SK-N-SH (cell line): Measurements from ENCODE around the gene DOC2A. TPM values are rescaled to one million over a fixed set of nuclear protein-coding genes. Genes with fewer than 3 reads are reported as not detected.

Experiments used
- CTCF ChIA-PET: fragments of 300-600, 350-600 bp; formaldehyde crosslinking; extraction: SDS; loops from one replicate; lab custom pipeline; 2021; lab: Yijun Ruan, JAX
- POLR2A ChIA-PET: fragments of 350-600 bp; sonication (Branson Sonifier 250); formaldehyde crosslinking; extraction: SDS; loops from one replicate; lab custom pipeline; 2020; ENCODE audit warnings: antibody characterized with exemption, inconsistent platforms; lab: Yijun Ruan, JAX
- DNase-seq: peaks from one replicate; pipeline ENCODE4 v3.0.0; 2012
- H2AFZ ChIP-seq: fragments of 200-600 bp; sonication (generic); 2 replicates; pipeline ENCODE4 v1.8.1; 2016; ENCODE audit warnings: antibody characterized with exemption, mild to moderate bottlenecking, low read depth
- H3F3A ChIP-seq: fragments of 200-600 bp; sonication (generic); replicated peaks from 2 replicates; pipeline ENCODE3; 2016; ENCODE audit warnings: antibody characterized with exemption, mild to moderate bottlenecking; ENCODE audit not compliant: insufficient read depth
- H3K27ac ChIP-seq, 2 experiments: fragments of 200-500 bp in 1 of 2; fragments of 200-600 bp in 1 of 2; sonication (Bioruptor generic) in 1 of 2; sonication (generic), shearing (Covaris generic) in 1 of 2; 2 replicates each; pipeline versions ENCODE4 v1.5.1 to v1.6.1; 2014 to 2016; ENCODE audit warnings: low read depth in 2 of 2, inconsistent platforms in 1 of 2, low read length in 1 of 2, mild to moderate bottlenecking in 1 of 2, mixed read lengths in 1 of 2
- H3K27me3 ChIP-seq: fragments of 200-600 bp; sonication (generic), shearing (Covaris generic); 2 replicates; pipeline ENCODE4 v1.6.1; 2016; ENCODE audit warnings: mixed run types; ENCODE audit not compliant: insufficient read depth
- H3K36me3 ChIP-seq, 2 experiments: fragments of 200-500 bp in 1 of 2; fragments of 200-600 bp in 1 of 2; sonication (Bioruptor generic) in 1 of 2; sonication (generic) in 1 of 2; replicated peaks in 1 of 2; 2 replicates each; pipeline versions ENCODE3 to v1.5.1; 2014 to 2016; ENCODE audit warnings: low read length in 1 of 2, mild to moderate bottlenecking in 1 of 2; ENCODE audit not compliant: insufficient read depth in 2 of 2, control insufficient read depth in 1 of 2
- H3K4me1 ChIP-seq, 2 experiments: fragments of 200-500 bp in 1 of 2; fragments of 200-600 bp in 1 of 2; sonication (Bioruptor generic) in 1 of 2; sonication (generic), shearing (Covaris generic) in 1 of 2; 2 replicates each; pipeline versions ENCODE4 v1.5.1 to v1.6.1; 2014 to 2016; ENCODE audit warnings: low read depth in 1 of 2, low read length in 1 of 2, mixed run types in 1 of 2; ENCODE audit not compliant: insufficient read depth in 2 of 2, control insufficient read depth in 1 of 2
- H3K4me2 ChIP-seq: fragments of 200-600 bp; sonication (generic), shearing (Covaris generic); 2 replicates; pipeline ENCODE4 v1.6.1; 2017; ENCODE audit warnings: mixed run types
- H3K4me3 ChIP-seq, 2 experiments: fragments of 200-500 bp in 1 of 2; fragments of 200-600 bp in 1 of 2; sonication (Bioruptor generic) in 1 of 2; sonication (generic), shearing (Covaris generic) in 1 of 2; 2 replicates each; pipeline versions ENCODE4 v1.5.1 to v1.8.1; 2014 to 2016; ENCODE audit warnings: low read depth in 2 of 2, inconsistent platforms in 1 of 2, low read length in 1 of 2, mild to moderate bottlenecking in 1 of 2, mixed read lengths in 1 of 2, moderate library complexity in 1 of 2
- H3K79me2 ChIP-seq: fragments of 200-600 bp; sonication (generic); 2 replicates; pipeline ENCODE4 v1.8.1; 2017; ENCODE audit warnings: mild to moderate bottlenecking; ENCODE audit not compliant: insufficient read depth
- H3K9ac ChIP-seq: fragments of 200-600 bp; sonication (generic); 2 replicates; pipeline ENCODE4 v1.6.1; 2017; ENCODE audit warnings: mixed run types
- H3K9me2 ChIP-seq: fragments of 200-600 bp; sonication (generic); 2 replicates; pipeline ENCODE4 v1.6.1; 2017; ENCODE audit warnings: mixed run types
- H3K9me3 ChIP-seq: fragments of 200-600 bp; sonication (generic); 2 replicates; pipeline ENCODE4 v1.6.1; 2017; ENCODE audit warnings: mixed run types, mild to moderate bottlenecking, moderate library complexity
- H4K20me1 ChIP-seq: fragments of 200-600 bp; sonication (generic); 2 replicates; pipeline ENCODE4 v1.6.1; 2017; ENCODE audit warnings: mild to moderate bottlenecking, mixed run types; ENCODE audit not compliant: insufficient read depth
- CHD2 ChIP-seq: fragments of 150-350 bp; IDR thresholded peaks from 2 replicates; pipeline ENCODE4 v1.6.1; 2018; ENCODE audit warnings: low read length; ENCODE audit not compliant: partially characterized antibody
- ELF1 ChIP-seq: IDR thresholded peaks from 2 replicates; pipeline ENCODE4 v1.4.0; 2012
- EZH2phosphoT487 ChIP-seq: fragments of 200-600 bp; sonication (generic); IDR thresholded peaks from 2 replicates; pipeline ENCODE4 v1.6.1; 2017; ENCODE audit warnings: low read depth, mixed run types, mild to moderate bottlenecking, antibody characterized with exemption, moderate library complexity, borderline replicate concordance
- FOXJ3 ChIP-seq: sonication (generic); formaldehyde crosslinking; IDR thresholded peaks from 2 replicates; pipeline ENCODE4 v1.5.1; 2020; ENCODE audit warnings: mild to moderate bottlenecking, missing genetic modification reagents
- FOXM1 ChIP-seq: IDR thresholded peaks from 2 replicates; pipeline ENCODE4 v1.4.0; 2012; ENCODE audit warnings: low read depth, mild to moderate bottlenecking
- GABPA ChIP-seq: IDR thresholded peaks from 2 replicates; pipeline ENCODE4 v1.4.0; 2012; ENCODE audit warnings: low read depth, mild to moderate bottlenecking
- GATA2 ChIP-seq: sonication (generic); formaldehyde crosslinking; IDR thresholded peaks from 2 replicates; pipeline ENCODE4 v1.5.0; 2020; ENCODE audit warnings: mild to moderate bottlenecking, missing genetic modification reagents
- JUND ChIP-seq: IDR thresholded peaks from 2 replicates; pipeline ENCODE4 v1.4.0; 2012
- MXI1 ChIP-seq: IDR thresholded peaks from 2 replicates; pipeline ENCODE4 v1.6.1; 2012; ENCODE audit warnings: mild to moderate bottlenecking, low read depth, low read length, improper control_type of control experiment
- NFIC ChIP-seq: IDR thresholded peaks from 2 replicates; pipeline ENCODE4 v1.4.0; 2012; ENCODE audit warnings: borderline replicate concordance
- NRF1 ChIP-seq: IDR thresholded peaks from 2 replicates; pipeline ENCODE4 v1.6.1; 2012; ENCODE audit warnings: low read depth, mild to moderate bottlenecking, low read length
- RAD21 ChIP-seq: IDR thresholded peaks from 2 replicates; pipeline ENCODE4 v1.6.1; 2012; ENCODE audit warnings: mild to moderate bottlenecking, low read length
- RCOR1 ChIP-seq: fragments of 150-350 bp; IDR thresholded peaks from 2 replicates; pipeline ENCODE4 v1.6.1; 2017; ENCODE audit warnings: antibody characterized with exemption, low read length
- SIN3A ChIP-seq: IDR thresholded peaks from 2 replicates; pipeline ENCODE4 v1.6.1; 2012; ENCODE audit warnings: low read depth, mild to moderate bottlenecking, low read length, moderate library complexity, borderline replicate concordance
- TAF1 ChIP-seq: IDR thresholded peaks from 2 replicates; pipeline ENCODE4 v1.6.1; 2012; ENCODE audit warnings: low read depth, mild to moderate bottlenecking, low read length, moderate library complexity, borderline replicate concordance
- TEAD4 ChIP-seq: IDR thresholded peaks from 2 replicates; pipeline ENCODE4 v1.4.0; 2012; ENCODE audit warnings: mild to moderate bottlenecking, borderline replicate concordance; ENCODE audit not compliant: insufficient read depth
- USF1 ChIP-seq: IDR thresholded peaks from 2 replicates; pipeline ENCODE4 v1.4.0; 2012; ENCODE audit warnings: low read depth, borderline replicate concordance
- YY1 ChIP-seq: IDR thresholded peaks from 2 replicates; pipeline ENCODE4 v1.4.0; 2012; ENCODE audit warnings: low read depth, mild to moderate bottlenecking
- WGBS: methylation state at CpG from one replicate; pipeline ENCODE4 v1.1.6; 2017; ENCODE audit warnings: low lambda C conversion rate; 5-methylcytosine and 5-hydroxymethylcytosine counted together
- polyA plus RNA-seq, 3 experiments: library from polyadenylated mRNA; depleted of rRNA; stranded (reverse); fragments of >200 nt; gene quantifications; 2 replicates each; pipeline ENCODE4 v1.2.3, GENCODE V29; 2012
- TF ChIP-seq, protein P1 (sequence below): IDR thresholded peaks from 2 replicates; pipeline ENCODE4 v1.4.0; 2012; ENCODE audit warnings: low read depth
- TF ChIP-seq, protein P2 (sequence below): IDR thresholded peaks from 2 replicates; pipeline ENCODE4 v1.4.0; 2012; ENCODE audit warnings: low read depth, borderline replicate concordance
- TF ChIP-seq, protein P3 (sequence below): IDR thresholded peaks from 2 replicates; pipeline ENCODE4; 2012

DOC2A gene
- polyA plus RNA-seq, 1 of the 3 experiments (the other 2 are of a cell fraction) = 10.4 TPM

DNA sequence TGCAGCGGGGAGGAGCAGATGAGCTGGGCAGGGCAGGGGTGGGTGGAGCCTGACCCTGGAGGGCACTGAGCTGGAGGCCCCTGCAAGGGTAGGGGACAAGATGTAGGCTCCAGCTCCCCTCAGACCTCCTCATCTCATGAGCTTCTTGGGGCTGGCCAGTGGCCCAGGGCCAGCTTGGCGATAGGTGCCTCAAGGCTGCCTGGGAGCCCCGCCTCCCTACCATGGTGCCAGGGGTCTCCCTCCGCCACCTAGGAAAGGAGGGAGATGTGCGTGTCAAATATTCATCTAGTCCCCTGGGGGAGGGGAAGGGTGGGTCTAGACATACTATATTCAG is 19.3 kb downstream of the DOC2A start:
- H3F3A ChIP-seq = peaks cover 10% of the 10 kb centered on the region
- no peak for TF ChIP-seq TAF1
- TF ChIP-seq, all 33 proteins: peak for 0
- Histone ChIP-seq H3K4me2 (no peak overlapping the region), H3K79me2 (peaks cover 5% of the 10 kb centered on the region; the same call in 1 of the 2 replicates), H2AFZ (no peak overlapping the region), H4K20me1 (no peaks in the 10 kb centered on the region), H3K36me3 (peaks cover 1 to 68% of the 10 kb centered on the region in 2 experiments), H3K4me1 (peaks cover 0 to 10% of the 10 kb centered on the region in 2 experiments; a peak in 1 of 4 replicates), H3K4me3 (no peak overlapping the region), H3K9me3 (no peaks in the 10 kb centered on the region), H3K27me3 (no peaks in the 10 kb centered on the region), H3K27ac (no peak overlapping the region), H3K9ac (no peak overlapping the region), H3K9me2 (no peaks in the 10 kb centered on the region)
- ChIA-PET POLR2A (no interaction called here), CTCF (no interaction called here)
- WGBS = 100% methylated on average over 2 of the region's 5 CpGs
- DNase-seq = no peak

DNA sequence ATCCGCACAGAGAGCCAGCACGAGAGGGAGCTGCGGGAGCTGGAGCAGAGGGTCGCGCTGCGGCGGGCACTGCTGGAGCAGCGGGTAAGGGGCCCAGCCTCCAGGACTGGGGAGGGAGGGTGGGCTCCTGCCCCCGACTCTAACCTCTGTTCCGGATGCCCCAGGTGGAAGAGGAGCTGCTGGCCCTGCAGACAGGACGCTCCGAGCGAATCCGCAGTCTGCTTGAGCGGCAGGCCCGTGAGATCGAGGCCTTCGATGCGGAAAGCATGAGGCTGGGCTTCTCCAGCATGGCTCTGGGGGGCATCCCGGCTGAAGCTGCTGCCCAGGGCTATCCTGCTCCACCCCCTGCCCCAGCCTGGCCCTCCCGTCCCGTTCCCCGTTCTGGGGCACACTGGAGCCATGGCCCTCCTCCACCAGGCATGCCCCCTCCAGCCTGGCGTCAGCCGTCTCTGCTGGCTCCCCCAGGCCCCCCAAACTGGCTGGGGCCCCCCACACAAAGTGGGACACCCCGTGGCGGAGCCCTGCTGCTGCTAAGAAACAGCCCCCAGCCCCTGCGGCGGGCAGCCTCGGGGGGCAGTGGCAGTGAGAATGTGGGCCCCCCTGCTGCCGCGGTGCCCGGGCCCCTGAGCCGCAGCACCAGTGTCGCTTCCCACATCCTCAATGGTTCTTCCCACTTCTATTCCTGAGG is 19.8 kb downstream of the DOC2A start:
- no peak for DNase-seq
- Histone ChIP-seq H3K27me3 (no peaks in the 10 kb centered on the region), H4K20me1 (no peaks in the 10 kb centered on the region), H2AFZ (no peak overlapping the region), H3K36me3 (peaks cover 4 to 73% of the 10 kb centered on the region in 2 experiments), H3K4me3 (no peak overlapping the region), H3K9me2 (no peaks in the 10 kb centered on the region), H3K79me2 (no peaks in the 10 kb centered on the region), H3K9ac (no peak overlapping the region), H3F3A (peaks cover 10% of the 10 kb centered on the region), H3K27ac (no peak overlapping the region), H3K4me1 (peaks cover 0 to 10% of the 10 kb centered on the region in 2 experiments; a peak in 1 of 4 replicates), H3K4me2 (no peak overlapping the region), H3K9me3 (no peaks in the 10 kb centered on the region)
- ChIA-PET POLR2A (no interaction called here), CTCF (no interaction called here)
- TF ChIP-seq, protein P1, sequence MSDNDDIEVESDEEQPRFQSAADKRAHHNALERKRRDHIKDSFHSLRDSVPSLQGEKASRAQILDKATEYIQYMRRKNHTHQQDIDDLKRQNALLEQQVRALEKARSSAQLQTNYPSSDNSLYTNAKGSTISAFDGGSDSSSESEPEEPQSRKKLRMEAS = no peak
- TF ChIP-seq JUND (no peak), RCOR1 (no peak), TEAD4 (no peak), YY1 (no peak), CHD2 (no peak), SIN3A (no peak), GATA2 (no peak), FOXM1 (no peak), USF1 (no peak), FOXJ3 (CRISPR knock-in tag) (no peak), EZH2phosphoT487 (no peak), GABPA (no peak), NRF1 (no peak), ELF1 (no peak), RAD21 (no peak), MXI1 (no peak), NFIC (no peak)
- TF ChIP-seq, protein P2, sequence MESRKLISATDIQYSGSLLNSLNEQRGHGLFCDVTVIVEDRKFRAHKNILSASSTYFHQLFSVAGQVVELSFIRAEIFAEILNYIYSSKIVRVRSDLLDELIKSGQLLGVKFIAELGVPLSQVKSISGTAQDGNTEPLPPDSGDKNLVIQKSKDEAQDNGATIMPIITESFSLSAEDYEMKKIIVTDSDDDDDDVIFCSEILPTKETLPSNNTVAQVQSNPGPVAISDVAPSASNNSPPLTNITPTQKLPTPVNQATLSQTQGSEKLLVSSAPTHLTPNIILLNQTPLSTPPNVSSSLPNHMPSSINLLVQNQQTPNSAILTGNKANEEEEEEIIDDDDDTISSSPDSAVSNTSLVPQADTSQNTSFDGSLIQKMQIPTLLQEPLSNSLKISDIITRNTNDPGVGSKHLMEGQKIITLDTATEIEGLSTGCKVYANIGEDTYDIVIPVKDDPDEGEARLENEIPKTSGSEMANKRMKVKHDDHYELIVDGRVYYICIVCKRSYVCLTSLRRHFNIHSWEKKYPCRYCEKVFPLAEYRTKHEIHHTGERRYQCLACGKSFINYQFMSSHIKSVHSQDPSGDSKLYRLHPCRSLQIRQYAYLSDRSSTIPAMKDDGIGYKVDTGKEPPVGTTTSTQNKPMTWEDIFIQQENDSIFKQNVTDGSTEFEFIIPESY = no peak
- TF ChIP-seq, protein P3, sequence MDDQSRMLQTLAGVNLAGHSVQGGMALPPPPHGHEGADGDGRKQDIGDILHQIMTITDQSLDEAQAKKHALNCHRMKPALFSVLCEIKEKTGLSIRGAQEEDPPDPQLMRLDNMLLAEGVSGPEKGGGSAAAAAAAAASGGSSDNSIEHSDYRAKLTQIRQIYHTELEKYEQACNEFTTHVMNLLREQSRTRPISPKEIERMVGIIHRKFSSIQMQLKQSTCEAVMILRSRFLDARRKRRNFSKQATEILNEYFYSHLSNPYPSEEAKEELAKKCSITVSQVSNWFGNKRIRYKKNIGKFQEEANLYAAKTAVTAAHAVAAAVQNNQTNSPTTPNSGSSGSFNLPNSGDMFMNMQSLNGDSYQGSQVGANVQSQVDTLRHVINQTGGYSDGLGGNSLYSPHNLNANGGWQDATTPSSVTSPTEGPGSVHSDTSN = no peak
- 97% methylated on average over 26 of the region's 35 CpGs for WGBS
